WTC11 (cell line): ENCODE measurements around the gene NINL.

Experiments
- E2F4 ChIP-seq: sonication (generic); formaldehyde crosslinking; IDR thresholded peaks from 2 replicates; pipeline ENCODE4 v1.8.1; 2022; ENCODE audit warnings: low read depth, mild to moderate bottlenecking, moderate library complexity, missing genetic modification reagents, borderline replicate concordance
- SP1 ChIP-seq: sonication (generic); formaldehyde crosslinking; conservative IDR thresholded peaks from 2 replicates; pipeline ENCODE4 v1.8.1; 2022; ENCODE audit warnings: missing genetic modification reagents
- ZNF263 ChIP-seq: sonication (generic); formaldehyde crosslinking; IDR thresholded peaks from 2 replicates; pipeline ENCODE4 v1.8.1; 2022; ENCODE audit warnings: low read depth, mild to moderate bottlenecking, moderate library complexity, missing genetic modification reagents
- ZNF396 ChIP-seq: fragments of 250-450 bp; sonication (Bioruptor Pico); IDR thresholded peaks from 2 replicates; pipeline ENCODE4 v1.8.0; 2021; ENCODE audit warnings: mild to moderate bottlenecking, moderate library complexity, borderline replicate concordance
- TF ChIP-seq, protein P1 (sequence below): fragments of 200-600 bp; IDR thresholded peaks from 2 replicates; pipeline ENCODE4 v1.8.0; 2022; ENCODE audit warnings: antibody characterized with exemption

- no peak for TF ChIP-seq ZNF396 (CRISPR knock-in tag)
- TF ChIP-seq, protein P1, sequence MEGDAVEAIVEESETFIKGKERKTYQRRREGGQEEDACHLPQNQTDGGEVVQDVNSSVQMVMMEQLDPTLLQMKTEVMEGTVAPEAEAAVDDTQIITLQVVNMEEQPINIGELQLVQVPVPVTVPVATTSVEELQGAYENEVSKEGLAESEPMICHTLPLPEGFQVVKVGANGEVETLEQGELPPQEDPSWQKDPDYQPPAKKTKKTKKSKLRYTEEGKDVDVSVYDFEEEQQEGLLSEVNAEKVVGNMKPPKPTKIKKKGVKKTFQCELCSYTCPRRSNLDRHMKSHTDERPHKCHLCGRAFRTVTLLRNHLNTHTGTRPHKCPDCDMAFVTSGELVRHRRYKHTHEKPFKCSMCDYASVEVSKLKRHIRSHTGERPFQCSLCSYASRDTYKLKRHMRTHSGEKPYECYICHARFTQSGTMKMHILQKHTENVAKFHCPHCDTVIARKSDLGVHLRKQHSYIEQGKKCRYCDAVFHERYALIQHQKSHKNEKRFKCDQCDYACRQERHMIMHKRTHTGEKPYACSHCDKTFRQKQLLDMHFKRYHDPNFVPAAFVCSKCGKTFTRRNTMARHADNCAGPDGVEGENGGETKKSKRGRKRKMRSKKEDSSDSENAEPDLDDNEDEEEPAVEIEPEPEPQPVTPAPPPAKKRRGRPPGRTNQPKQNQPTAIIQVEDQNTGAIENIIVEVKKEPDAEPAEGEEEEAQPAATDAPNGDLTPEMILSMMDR = no peak
- no peak for TF ChIP-seq ZNF263 (CRISPR knock-in tag)
- TF ChIP-seq E2F4 = no peak
- no peak for TF ChIP-seq SP1 (CRISPR knock-in tag)
Observed at GRCh38 chr20:25510721-25511120, 74.6 kb downstream of the NINL start.
